Body of pancreas (tissue), 4 donors: ENCODE measurements around the gene TMEM164.

Experiments
- POLR2A ChIP-seq, 3 donors: fragments of 450-650 bp; IDR thresholded peaks; one replicate each; pipeline ENCODE4 v1.6.1; 2016; ENCODE audit warnings: antibody characterized with exemption in 3 of 3, mild to moderate bottlenecking in 2 of 3
- TF ChIP-seq, protein P1 (sequence below), 7 experiments: fragments of 450-650 bp in 4 of 7; fragments of 200-600 bp in 3 of 7; sonication (generic) in 3 of 7; IDR thresholded peaks; one replicate each; pipeline ENCODE4 v1.5.1; 2016 to 2019; ENCODE audit warnings: antibody characterized with exemption in 7 of 7

DNA sequence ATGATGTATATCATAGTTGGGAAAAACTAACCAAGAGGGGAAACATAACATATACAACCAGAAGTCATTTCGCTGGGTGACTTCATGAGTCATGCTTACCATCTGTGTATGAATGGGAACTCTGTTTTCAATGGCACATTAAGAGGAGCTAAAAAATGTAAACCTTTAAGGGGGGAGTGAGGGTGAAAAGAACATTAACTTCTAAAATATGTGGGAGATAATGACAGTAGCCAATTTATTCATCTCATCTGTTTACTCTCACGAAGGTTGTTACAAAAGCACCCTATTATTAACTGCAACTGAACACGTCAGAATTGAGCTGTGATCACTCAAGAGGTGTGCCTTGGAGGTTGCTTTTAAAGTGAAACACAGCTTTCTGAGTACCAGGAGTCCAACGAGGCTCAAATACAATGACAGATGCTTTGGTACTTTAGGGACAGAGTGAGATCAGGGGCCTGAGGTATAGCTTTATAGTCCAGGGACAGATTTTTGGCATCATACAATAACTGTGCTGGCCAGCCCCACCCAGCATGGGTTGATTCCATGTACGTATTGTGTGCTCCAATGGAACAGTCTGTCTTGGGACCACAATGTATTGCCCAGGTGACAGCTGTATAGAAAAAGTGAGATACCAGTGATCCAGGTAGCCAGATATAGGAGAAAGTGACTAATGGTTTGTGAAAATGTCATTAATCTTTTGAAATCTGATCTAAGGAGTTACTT, 207.7 kb downstream of the TMEM164 start:
- TF ChIP-seq, protein P1, sequence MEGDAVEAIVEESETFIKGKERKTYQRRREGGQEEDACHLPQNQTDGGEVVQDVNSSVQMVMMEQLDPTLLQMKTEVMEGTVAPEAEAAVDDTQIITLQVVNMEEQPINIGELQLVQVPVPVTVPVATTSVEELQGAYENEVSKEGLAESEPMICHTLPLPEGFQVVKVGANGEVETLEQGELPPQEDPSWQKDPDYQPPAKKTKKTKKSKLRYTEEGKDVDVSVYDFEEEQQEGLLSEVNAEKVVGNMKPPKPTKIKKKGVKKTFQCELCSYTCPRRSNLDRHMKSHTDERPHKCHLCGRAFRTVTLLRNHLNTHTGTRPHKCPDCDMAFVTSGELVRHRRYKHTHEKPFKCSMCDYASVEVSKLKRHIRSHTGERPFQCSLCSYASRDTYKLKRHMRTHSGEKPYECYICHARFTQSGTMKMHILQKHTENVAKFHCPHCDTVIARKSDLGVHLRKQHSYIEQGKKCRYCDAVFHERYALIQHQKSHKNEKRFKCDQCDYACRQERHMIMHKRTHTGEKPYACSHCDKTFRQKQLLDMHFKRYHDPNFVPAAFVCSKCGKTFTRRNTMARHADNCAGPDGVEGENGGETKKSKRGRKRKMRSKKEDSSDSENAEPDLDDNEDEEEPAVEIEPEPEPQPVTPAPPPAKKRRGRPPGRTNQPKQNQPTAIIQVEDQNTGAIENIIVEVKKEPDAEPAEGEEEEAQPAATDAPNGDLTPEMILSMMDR (IDR thresholded peaks at IDR 0.05) = no peak
- no peak for TF ChIP-seq POLR2A (IDR thresholded peaks at IDR 0.05)
